Omental fat pad (tissue), 4 donors: Measurements from ENCODE around the gene WFDC8. TPM values are rescaled to one million over a fixed set of nuclear protein-coding genes. Genes with fewer than 3 reads are reported as not detected.
A peak's percentile ranks its signal among the peaks of the same experiment; 100 is the strongest.

Experiments used
- ATAC-seq: fragments of 150-250 bp; one replicate; pipeline ENCODE4 v1.9.1; 2016; ENCODE audit warnings: mild to moderate bottlenecking, moderate library complexity; ENCODE audit not compliant: low FRiP score
- DNase-seq: peaks from one replicate; pipeline ENCODE4 v3.0.0-alpha.2; 2019; ENCODE audit warnings: low spot score
- total RNA-seq, 4 donors: library from RNA; depleted of rRNA; stranded (reverse); fragments of >200 nt; gene quantifications; one replicate each; pipeline ENCODE4 v1.1.0, GENCODE V29; 2016
- TF ChIP-seq, protein P1 (sequence below), 3 donors: fragments of 450-650 bp; IDR thresholded peaks; one replicate each; pipeline ENCODE4 v1.5.1; 2016 to 2017; ENCODE audit warnings: antibody characterized with exemption in 3 of 3, mild to moderate bottlenecking in 3 of 3, moderate library complexity in 2 of 3

WFDC8 gene
- not detected for total RNA-seq

DNA sequence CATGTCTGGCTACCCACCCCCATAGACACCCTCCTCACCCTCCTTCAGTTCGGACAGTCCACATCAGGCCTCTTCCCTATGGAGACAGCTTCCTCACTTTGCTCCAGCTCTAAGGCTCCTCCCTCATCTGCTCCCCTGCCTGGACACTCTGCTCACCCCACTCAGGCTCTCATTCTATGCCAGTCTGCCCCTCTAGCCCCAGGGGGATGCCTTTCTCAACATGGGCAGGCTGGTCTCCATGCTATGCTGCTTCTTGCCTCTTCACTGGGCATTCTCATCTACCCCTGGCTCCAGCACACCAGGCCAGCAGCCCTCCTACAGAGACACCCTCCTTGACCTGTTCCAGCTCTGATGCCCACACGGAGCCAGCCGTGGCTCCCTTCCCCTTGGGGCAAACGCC lies at the start of gene WFDC8:
Gene WFDC8, minus strand, starts transcription at position 101 of the 400 bp plus-strand sequence. Its CDS starts 37 bp downstream, at position 64.
- DNase-seq (no peak), ATAC-seq (no peak)
- TF ChIP-seq, protein P1, sequence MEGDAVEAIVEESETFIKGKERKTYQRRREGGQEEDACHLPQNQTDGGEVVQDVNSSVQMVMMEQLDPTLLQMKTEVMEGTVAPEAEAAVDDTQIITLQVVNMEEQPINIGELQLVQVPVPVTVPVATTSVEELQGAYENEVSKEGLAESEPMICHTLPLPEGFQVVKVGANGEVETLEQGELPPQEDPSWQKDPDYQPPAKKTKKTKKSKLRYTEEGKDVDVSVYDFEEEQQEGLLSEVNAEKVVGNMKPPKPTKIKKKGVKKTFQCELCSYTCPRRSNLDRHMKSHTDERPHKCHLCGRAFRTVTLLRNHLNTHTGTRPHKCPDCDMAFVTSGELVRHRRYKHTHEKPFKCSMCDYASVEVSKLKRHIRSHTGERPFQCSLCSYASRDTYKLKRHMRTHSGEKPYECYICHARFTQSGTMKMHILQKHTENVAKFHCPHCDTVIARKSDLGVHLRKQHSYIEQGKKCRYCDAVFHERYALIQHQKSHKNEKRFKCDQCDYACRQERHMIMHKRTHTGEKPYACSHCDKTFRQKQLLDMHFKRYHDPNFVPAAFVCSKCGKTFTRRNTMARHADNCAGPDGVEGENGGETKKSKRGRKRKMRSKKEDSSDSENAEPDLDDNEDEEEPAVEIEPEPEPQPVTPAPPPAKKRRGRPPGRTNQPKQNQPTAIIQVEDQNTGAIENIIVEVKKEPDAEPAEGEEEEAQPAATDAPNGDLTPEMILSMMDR (IDR thresholded peaks at IDR 0.05) = no peak

DNA sequence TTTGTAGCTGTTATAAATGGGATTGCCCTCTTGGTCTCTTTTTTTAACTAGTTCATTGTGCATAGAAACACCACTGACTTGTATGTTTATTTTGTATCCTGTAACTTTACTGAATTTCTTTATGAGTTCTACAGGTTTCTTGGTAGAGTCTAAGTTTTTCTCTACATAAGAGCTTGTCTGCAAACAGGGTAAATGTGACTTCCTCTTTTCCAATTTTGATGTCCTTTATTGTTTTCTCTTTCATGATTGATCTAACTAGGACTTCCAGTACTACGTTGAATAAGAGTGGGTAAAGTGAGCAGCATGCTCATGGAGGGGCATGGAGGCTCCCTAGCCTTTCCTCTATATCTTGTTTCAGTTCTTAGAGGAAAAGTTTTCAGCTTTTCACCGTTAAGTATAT lies 47.5 kb upstream of the WFDC8 start:
- ATAC-seq (no peak), DNase-seq (no peak)
- TF ChIP-seq, protein P1 (IDR thresholded peaks at IDR 0.05) = no peak

DNA sequence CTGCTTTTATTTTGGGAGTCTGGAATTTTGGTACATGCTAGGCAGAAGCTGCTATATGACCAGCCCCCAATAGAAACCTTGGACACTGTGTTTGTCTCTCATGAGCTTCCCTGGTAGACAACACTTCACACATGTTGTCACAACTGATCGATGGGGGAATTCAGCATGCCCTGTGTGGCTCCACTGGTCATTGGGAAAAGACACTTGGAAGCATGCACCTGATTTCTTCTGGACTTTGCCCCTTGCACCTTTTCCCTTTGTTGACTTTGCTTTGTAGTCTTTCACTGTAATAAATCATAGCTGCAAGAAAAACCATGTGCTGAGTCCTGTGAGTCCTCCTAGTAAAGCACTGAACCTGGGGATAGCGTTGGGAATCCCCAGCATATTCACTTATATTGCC lies 42.5 kb upstream of the WFDC8 start:
- no peak for ATAC-seq
- DNase-seq = no peak
- TF ChIP-seq, protein P1 (IDR thresholded peaks at IDR 0.05) = no peak

DNA sequence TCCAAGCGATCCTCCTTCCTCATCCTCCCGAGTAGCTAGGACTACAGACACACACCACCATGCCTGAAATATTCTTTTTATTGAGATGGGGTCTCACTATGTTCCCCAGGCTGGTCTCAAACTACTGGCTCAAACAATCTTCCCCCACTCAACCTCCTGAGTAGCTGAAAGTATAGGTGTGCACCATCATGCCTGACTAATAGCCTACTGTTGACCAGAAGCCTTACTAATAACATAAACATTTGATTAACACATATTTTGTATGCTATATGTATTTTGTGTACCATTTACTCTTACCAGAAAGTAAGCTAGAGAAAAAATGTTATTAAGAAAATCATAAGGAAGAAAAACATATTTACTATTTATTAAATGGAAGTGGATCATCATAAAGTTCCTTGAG lies 38.5 kb upstream of the WFDC8 start:
- ATAC-seq (no peak), DNase-seq (no peak)
- TF ChIP-seq, protein P1 (IDR thresholded peaks at IDR 0.05) = no peak

DNA sequence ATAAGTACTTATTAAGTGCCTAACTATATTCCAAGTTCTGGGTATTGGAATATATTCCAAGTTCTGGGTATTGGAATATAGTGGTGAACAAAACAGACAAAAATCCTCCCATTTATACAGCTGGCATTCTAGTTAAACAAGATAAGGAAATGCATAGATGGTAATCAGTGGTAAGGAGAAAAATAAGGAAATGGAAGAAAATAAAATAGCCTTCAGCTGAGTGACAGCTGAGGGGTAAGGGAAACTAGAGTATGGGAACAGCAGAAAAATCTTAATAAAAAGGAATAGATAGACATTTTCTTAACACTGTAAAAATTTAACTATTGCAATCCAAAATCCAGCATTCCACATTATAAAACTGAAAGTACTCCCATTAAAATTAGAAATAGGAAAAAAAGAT lies 33.2 kb upstream of the WFDC8 start:
- ATAC-seq (no peak), DNase-seq (no peak)
- TF ChIP-seq, protein P1 (IDR thresholded peaks at IDR 0.05) = no peak

DNA sequence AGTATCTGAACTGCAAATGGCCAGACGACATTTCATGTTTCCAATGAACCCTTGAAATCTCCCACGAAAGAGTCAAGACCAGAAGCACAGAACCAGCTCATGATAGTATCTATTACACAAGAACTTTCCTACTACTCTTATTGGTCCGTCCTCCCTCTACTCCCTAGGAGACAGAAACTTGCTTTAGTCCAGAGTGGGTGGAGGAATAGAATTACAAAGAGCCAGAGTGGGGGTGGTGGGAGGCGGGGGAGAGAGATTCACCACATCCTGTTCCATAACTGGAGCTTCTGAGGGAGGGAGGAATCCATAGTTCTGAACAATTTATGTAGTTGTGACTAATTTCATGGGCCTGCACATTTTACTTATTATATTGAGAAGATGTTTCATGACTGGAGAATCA lies 32.0 kb upstream of the WFDC8 start:
- peak; percentile 66 for ATAC-seq
- DNase-seq = no peak
- TF ChIP-seq, protein P1 (IDR thresholded peaks at IDR 0.05) = no peak

DNA sequence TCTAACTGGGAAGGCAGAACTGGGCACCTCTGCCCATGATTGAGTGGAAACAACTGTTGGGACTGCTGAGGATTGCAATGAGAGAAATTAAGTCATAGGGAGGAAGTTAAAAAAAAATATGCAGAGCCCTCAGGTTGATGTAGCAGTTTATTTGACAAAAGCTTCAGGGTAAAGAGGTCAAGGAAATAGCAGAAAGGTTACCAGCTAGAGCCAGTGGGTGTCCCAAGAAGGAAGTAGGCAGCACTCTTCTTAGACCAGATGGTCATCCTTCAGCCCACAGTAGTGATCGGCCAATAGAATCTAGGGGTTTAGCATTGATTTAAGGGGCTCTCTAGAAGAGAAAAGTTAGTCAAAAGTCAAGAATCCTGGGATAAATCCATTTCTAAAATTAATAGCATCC lies 28.7 kb upstream of the WFDC8 start:
- DNase-seq = no peak
- ATAC-seq = no peak
- TF ChIP-seq, protein P1 (IDR thresholded peaks at IDR 0.05) = no peak
